Measurements from ENCODE around the gene AQP5.

Gene AQP5

DNA sequence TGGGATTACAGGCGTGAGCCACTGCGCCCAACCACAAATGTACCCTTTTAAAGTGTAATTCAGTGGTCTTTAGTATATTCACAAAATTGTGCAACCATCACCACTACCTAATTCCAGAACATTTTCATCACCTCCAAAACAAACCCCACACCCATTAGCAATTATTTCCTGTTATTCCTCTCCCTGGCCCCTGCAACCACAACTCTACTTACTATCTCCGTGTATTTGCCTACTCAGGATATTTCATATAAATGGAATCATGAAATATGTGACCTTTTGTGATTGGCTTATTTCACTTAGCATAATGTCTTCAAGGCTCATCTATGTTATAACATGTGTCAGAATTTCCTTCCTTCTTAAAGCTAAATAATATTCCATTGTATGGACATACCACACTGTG lies 27.2 kb upstream of the AQP5 start:
- no peak for DNase-seq (ENCODE audit: extremely low read depth, low read depth)
- TF ChIP-seq, protein P1, sequence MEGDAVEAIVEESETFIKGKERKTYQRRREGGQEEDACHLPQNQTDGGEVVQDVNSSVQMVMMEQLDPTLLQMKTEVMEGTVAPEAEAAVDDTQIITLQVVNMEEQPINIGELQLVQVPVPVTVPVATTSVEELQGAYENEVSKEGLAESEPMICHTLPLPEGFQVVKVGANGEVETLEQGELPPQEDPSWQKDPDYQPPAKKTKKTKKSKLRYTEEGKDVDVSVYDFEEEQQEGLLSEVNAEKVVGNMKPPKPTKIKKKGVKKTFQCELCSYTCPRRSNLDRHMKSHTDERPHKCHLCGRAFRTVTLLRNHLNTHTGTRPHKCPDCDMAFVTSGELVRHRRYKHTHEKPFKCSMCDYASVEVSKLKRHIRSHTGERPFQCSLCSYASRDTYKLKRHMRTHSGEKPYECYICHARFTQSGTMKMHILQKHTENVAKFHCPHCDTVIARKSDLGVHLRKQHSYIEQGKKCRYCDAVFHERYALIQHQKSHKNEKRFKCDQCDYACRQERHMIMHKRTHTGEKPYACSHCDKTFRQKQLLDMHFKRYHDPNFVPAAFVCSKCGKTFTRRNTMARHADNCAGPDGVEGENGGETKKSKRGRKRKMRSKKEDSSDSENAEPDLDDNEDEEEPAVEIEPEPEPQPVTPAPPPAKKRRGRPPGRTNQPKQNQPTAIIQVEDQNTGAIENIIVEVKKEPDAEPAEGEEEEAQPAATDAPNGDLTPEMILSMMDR (IDR thresholded peaks at IDR 0.05; ENCODE audit: low read depth, low read length), result no peak

DNA sequence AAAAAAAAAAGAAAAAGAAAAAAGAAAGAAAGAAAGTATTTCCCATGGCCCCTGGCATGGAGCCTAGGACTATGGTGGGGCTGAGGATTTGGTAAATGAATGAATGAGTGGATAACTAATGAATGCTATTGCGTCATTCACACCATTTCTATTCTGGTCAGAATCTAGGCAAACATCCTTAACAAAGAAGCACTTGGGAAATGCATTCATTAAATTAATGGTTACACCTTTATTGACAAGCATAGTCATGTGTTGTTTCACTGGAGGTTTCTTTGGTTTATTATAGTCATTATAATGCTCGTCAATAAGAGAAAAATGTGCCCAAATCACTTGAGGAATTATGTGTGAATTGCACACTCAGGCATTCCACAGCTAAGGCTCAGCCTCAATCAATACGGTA lies 24.7 kb upstream of the AQP5 start:
- no peak for DNase-seq (ENCODE audit: extremely low read depth, low read depth)
- TF ChIP-seq, protein P1 (IDR thresholded peaks at IDR 0.05; ENCODE audit: low read depth, low read length), result no peak

DNA sequence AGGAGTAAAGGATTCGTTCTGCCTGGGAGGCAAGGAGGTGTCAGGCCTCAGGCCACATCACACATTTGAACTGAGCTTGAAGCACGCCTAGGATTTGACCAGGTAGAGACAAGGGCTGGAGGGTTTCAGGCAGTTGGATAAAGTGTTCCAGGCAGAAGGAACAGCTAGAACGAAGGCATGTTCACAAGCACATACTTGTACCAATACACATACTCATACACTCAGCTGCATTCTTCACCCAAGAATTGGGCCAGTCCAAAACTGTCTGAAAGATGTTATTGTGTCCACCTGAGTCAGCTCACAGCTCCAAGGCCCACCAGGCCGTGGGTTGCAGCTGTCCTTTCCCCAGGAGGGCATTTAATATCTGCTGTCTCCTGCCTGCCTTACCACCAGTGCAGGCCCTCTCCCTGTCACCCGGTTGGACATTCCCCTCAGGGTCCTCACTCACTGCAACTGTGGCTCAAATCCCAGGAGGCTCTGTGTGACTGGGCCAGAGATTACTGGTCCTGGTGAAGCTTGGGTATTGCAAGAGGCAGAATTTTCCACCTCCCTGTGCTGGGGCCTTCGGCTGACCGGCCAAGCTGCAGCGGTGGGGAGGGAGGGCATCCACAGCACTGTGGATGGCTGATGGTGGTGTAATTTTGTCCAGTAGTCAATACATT lies 23.9 kb upstream of the AQP5 start:
- TF ChIP-seq, protein P1 (IDR thresholded peaks at IDR 0.05; ENCODE audit: low read depth, low read length), result no peak
- no peak for DNase-seq (ENCODE audit: extremely low read depth, low read depth)

DNA sequence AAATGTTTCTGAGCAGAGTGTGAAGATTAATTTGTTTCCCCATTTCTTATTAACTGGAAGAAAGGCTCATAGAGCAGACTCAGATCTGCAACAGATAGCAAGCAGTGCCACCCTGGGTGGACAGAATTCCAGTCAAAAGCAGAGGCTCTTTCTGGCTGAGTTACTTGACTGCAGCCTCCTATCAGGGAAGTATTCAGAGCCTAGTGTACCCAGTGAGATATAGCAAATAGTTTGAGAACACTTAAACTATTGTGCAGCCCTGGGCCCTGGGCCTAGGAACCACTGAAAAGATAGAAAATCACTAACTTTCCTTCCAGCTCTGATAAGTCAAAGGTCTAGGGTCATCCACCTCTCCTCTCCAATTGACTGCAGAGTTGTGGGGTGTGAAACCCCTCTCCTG lies 22.4 kb upstream of the AQP5 start:
- TF ChIP-seq, protein P1 (IDR thresholded peaks at IDR 0.05; ENCODE audit: low read depth, low read length), result no peak

DNA sequence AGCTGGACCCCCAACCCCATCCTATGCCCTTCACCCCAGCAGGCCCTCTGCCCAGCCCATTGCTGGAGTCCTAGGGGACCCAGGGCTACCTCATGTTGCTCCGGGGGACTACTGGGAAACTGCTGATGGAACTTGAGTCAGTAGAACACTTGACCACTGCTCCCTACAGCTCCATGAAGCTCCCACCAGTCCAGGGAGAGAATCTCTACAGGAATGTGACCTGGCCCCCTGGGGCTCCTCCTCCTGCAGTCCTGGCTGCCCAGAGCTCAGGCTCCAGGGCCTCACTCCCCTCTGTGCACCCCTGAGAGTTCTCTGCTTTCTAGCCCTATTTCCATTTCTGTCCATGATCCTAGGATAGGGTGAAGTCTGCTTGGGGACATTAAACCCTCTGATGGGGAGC lies 22.0 kb upstream of the AQP5 start:
- no peak for DNase-seq (ENCODE audit: extremely low read depth, low read depth)
- TF ChIP-seq, protein P1 (IDR thresholded peaks at IDR 0.05; ENCODE audit: low read depth, low read length), result no peak

More for the DNA sequence above, 22.4 kb upstream of the AQP5 start:
- no peak for DNase-seq (ENCODE audit: extremely low read depth, low read depth)

DNA sequence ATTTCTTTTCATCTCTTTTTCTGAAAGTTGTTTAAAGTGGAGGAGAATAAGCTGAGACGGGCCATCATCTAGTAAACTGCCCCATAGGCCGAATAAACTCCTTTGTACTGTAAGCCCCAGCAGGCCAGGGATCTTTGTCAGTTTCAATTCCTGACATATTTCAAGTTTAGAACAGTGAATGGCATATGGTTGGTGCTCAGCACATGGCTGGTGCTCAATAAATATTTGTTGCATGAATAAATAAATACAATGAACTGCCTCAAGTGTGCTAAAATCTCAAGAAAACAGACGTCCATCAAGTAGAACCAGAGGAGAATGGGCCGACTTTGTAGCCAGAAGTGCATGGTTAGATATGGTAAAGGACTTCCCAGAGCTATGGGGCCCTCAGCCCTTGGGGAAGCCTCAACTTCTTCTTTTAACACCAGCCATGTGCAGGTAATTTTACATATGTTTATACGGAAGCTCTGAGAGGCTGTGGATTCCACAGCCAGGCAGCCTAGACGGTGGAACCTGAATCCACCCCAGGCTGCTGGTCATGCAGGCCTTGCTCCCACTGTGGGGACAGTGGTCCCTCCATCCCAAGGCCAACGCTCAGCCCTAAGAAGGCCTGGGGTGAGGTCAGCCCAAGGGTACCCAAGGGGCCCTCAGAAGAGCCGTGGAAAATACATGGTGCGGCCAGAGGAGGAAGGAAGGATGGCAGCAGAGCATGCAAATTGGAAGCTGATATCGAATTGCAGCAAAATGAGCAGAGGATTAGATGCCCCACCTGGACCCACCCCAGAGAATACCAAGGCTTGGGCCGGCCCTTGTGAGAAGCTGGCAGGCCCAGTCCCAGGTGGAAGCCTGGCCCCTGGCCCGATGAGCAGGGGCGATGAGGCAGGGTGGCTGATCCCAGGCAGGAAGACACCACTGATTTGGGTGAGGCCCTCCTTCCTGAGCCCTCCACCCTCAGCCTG lies 19.8 kb upstream of the AQP5 start:
- TF ChIP-seq, protein P1 (IDR thresholded peaks at IDR 0.05; ENCODE audit: low read depth, low read length), result no peak
- DNase-seq (ENCODE audit: extremely low read depth, low read depth), result no peak

DNA sequence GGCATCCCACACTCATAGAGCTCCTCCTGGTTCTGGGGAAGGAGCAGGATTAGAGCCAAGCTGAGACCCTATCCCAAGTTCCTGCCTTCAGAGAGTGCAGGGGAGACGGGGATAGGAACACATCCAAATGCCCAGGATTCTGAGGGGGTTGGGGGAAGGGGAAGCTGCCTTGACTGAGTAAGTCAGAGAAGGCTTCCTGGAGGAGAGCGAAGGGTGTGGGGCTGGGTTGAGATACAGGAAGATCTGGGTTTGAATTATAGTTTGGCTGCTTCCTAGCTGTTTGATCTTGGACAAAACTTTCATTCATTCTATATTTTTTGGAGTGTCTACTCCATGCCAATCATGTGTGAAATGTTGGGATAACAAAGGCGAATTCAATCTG lies 19.2 kb upstream of the AQP5 start:
- TF ChIP-seq, protein P1 (IDR thresholded peaks at IDR 0.05; ENCODE audit: low read depth, low read length), result no peak
- no peak for DNase-seq (ENCODE audit: extremely low read depth, low read depth)
